ENCODE measurements around the gene KIRREL3. TPM values are rescaled to one million over a fixed set of nuclear protein-coding genes. Genes with fewer than 3 reads are reported as not detected.

Gene KIRREL3
- total and polyA plus RNA-seq, 5 donors from 2014 or later: not detected

GRCh38 chr11:126408901-126409619 is 591.5 kb downstream of the KIRREL3 start:
- Mint-ChIP-seq H3K27ac (no peak overlapping the region), H3K27me3 (no peaks in the 10 kb centered on the region), H3K4me3 (no peak overlapping the region), H3K4me1 (no peaks in the 10 kb centered on the region), H3K36me3 (peaks cover 16% of the 10 kb centered on the region), H3K9me3 (no peaks in the 10 kb centered on the region)
- Histone ChIP-seq H3K36me3 (ENCODE audit: control insufficient read depth, insufficient read depth, low read length) (no peaks in the 10 kb centered on the region), H3K4me3 (ENCODE audit: low read depth, low read length) (no peak overlapping the region), H3K27ac (ENCODE audit: insufficient read depth, low read length, poor library complexity, severe bottlenecking) (no peak overlapping the region), H3K4me1 (ENCODE audit: control insufficient read depth, insufficient read depth, low read length, poor library complexity, severe bottlenecking) (no peaks in the 10 kb centered on the region), H3K27me3 (ENCODE audit: control insufficient read depth, insufficient read depth, low read length) (no peaks in the 10 kb centered on the region), H3K9me3 (ENCODE audit: control insufficient read depth in 2 of 2, low read length in 2 of 2) (no peaks in the 10 kb centered on the region)
- no peak for ATAC-seq (ENCODE audit: low read depth in 2 of 2)
- DNase-seq: no peak

- no peaks in the 10 kb centered on the region for H3K36me3 ChIP-seq (ENCODE audit: control insufficient read depth, insufficient read depth, low read length)
Measured at GRCh38 chr11:126408496-126408895, 592.1 kb downstream of the KIRREL3 start.

GRCh38 chr11:126407682-126408288 is 592.8 kb downstream of the KIRREL3 start:
- H3K36me3 ChIP-seq (ENCODE audit: control insufficient read depth, insufficient read depth, low read length): no peaks in the 10 kb centered on the region
- H3K4me1 ChIP-seq (ENCODE audit: control insufficient read depth, insufficient read depth, low read length, poor library complexity, severe bottlenecking): no peaks in the 10 kb centered on the region
- ATAC-seq (ENCODE audit: low read depth in 2 of 2) (no peak), DNase-seq (no peak)
- Mint-ChIP-seq H3K9me3 (no peaks in the 10 kb centered on the region), H3K36me3 (peaks cover 16% of the 10 kb centered on the region), H3K4me1 (no peaks in the 10 kb centered on the region), H3K4me3 (no peak overlapping the region), H3K27ac (no peak overlapping the region), H3K27me3 (no peaks in the 10 kb centered on the region)
- no peaks in the 10 kb centered on the region for H3K27me3 ChIP-seq (ENCODE audit: control insufficient read depth, insufficient read depth, low read length)
- H3K4me3 ChIP-seq (ENCODE audit: low read depth, low read length): no peak overlapping the region
- no peak overlapping the region for H3K27ac ChIP-seq (ENCODE audit: insufficient read depth, low read length, poor library complexity, severe bottlenecking)
- H3K9me3 ChIP-seq (ENCODE audit: control insufficient read depth in 2 of 2, low read length in 2 of 2): no peaks in the 10 kb centered on the region

More at GRCh38 chr11:126408496-126408895, 592.1 kb downstream of the KIRREL3 start:
- H3K4me1 Mint-ChIP-seq: no peaks in the 10 kb centered on the region
- Histone ChIP-seq H3K4me1 (ENCODE audit: control insufficient read depth, insufficient read depth, low read length, poor library complexity, severe bottlenecking) (no peaks in the 10 kb centered on the region), H3K4me3 (ENCODE audit: low read depth, low read length) (no peak overlapping the region), H3K9me3 (ENCODE audit: control insufficient read depth in 2 of 2, low read length in 2 of 2) (no peaks in the 10 kb centered on the region), H3K27ac (ENCODE audit: insufficient read depth, low read length, poor library complexity, severe bottlenecking) (no peak overlapping the region), H3K27me3 (ENCODE audit: control insufficient read depth, insufficient read depth, low read length) (no peaks in the 10 kb centered on the region)
- H3K27me3 Mint-ChIP-seq: no peaks in the 10 kb centered on the region
- H3K4me3 Mint-ChIP-seq: no peak overlapping the region
- H3K9me3 Mint-ChIP-seq: no peaks in the 10 kb centered on the region
- DNase-seq: no peak
- no peak overlapping the region for H3K27ac Mint-ChIP-seq
- peaks cover 16% of the 10 kb centered on the region for H3K36me3 Mint-ChIP-seq
- no peak for ATAC-seq (ENCODE audit: low read depth in 2 of 2)

GRCh38 chr11:126407101-126407521 is 593.5 kb downstream of the KIRREL3 start:
- Mint-ChIP-seq H3K9me3 (no peaks in the 10 kb centered on the region), H3K27me3 (no peaks in the 10 kb centered on the region), H3K36me3 (peaks cover 13% of the 10 kb centered on the region), H3K27ac (no peak overlapping the region), H3K4me3 (no peak overlapping the region), H3K4me1 (no peaks in the 10 kb centered on the region)
- no peaks in the 10 kb centered on the region for H3K4me1 ChIP-seq (ENCODE audit: control insufficient read depth, insufficient read depth, low read length, poor library complexity, severe bottlenecking)
- no peaks in the 10 kb centered on the region for H3K36me3 ChIP-seq (ENCODE audit: control insufficient read depth, insufficient read depth, low read length)
- H3K9me3 ChIP-seq (ENCODE audit: control insufficient read depth in 2 of 2, low read length in 2 of 2): no peaks in the 10 kb centered on the region
- H3K27me3 ChIP-seq (ENCODE audit: control insufficient read depth, insufficient read depth, low read length): no peaks in the 10 kb centered on the region
- H3K4me3 ChIP-seq (ENCODE audit: low read depth, low read length): no peak overlapping the region
- DNase-seq (no peak), ATAC-seq (ENCODE audit: low read depth in 2 of 2) (no peak)
- no peak overlapping the region for H3K27ac ChIP-seq (ENCODE audit: insufficient read depth, low read length, poor library complexity, severe bottlenecking)

- Mint-ChIP-seq H3K4me3 (no peak overlapping the region), H3K36me3 (peaks cover 8% of the 10 kb centered on the region), H3K4me1 (no peaks in the 10 kb centered on the region), H3K27me3 (no peaks in the 10 kb centered on the region), H3K27ac (no peak overlapping the region), H3K9me3 (peaks cover 0 to 2% (median 0%) of the 10 kb centered on the region in 7 donors)
- H3K36me3 ChIP-seq (ENCODE audit: control insufficient read depth, insufficient read depth, low read length): no peaks in the 10 kb centered on the region
- ATAC-seq (ENCODE audit: low read depth in 2 of 2): no peak
- H3K4me1 ChIP-seq (ENCODE audit: control insufficient read depth, insufficient read depth, low read length, poor library complexity, severe bottlenecking): no peaks in the 10 kb centered on the region
- H3K9me3 ChIP-seq (ENCODE audit: control insufficient read depth in 2 of 2, low read length in 2 of 2): no peaks in the 10 kb centered on the region
- H3K4me3 ChIP-seq (ENCODE audit: low read depth, low read length): no peak overlapping the region
- no peak for DNase-seq
- H3K27ac ChIP-seq (ENCODE audit: insufficient read depth, low read length, poor library complexity, severe bottlenecking): no peak overlapping the region
- no peaks in the 10 kb centered on the region for H3K27me3 ChIP-seq (ENCODE audit: control insufficient read depth, insufficient read depth, low read length)
Measured at GRCh38 chr11:126406368-126406767, 594.2 kb downstream of the KIRREL3 start.

GRCh38 chr11:126405906-126406305 is 594.7 kb downstream of the KIRREL3 start:
- Mint-ChIP-seq H3K27ac (no peak overlapping the region), H3K36me3 (peaks cover 8% of the 10 kb centered on the region), H3K9me3 (peaks cover 0 to 2% (median 0%) of the 10 kb centered on the region in 7 donors), H3K4me1 (no peaks in the 10 kb centered on the region), H3K4me3 (no peak overlapping the region), H3K27me3 (no peaks in the 10 kb centered on the region)
- Histone ChIP-seq H3K27me3 (ENCODE audit: control insufficient read depth, insufficient read depth, low read length) (no peaks in the 10 kb centered on the region), H3K4me1 (ENCODE audit: control insufficient read depth, insufficient read depth, low read length, poor library complexity, severe bottlenecking) (no peaks in the 10 kb centered on the region), H3K36me3 (ENCODE audit: control insufficient read depth, insufficient read depth, low read length) (no peaks in the 10 kb centered on the region), H3K4me3 (ENCODE audit: low read depth, low read length) (no peak overlapping the region), H3K27ac (ENCODE audit: insufficient read depth, low read length, poor library complexity, severe bottlenecking) (no peak overlapping the region), H3K9me3 (ENCODE audit: control insufficient read depth in 2 of 2, low read length in 2 of 2) (no peaks in the 10 kb centered on the region)
- DNase-seq (no peak), ATAC-seq (ENCODE audit: low read depth in 2 of 2) (no peak)

- H3K9me3 Mint-ChIP-seq: peaks cover 0 to 2% (median 0%) of the 10 kb centered on the region in 7 donors
- H3K27ac ChIP-seq (ENCODE audit: insufficient read depth, low read length, poor library complexity, severe bottlenecking): no peak overlapping the region
- no peaks in the 10 kb centered on the region for H3K27me3 Mint-ChIP-seq
Measured at GRCh38 chr11:126405374-126405773, 595.2 kb downstream of the KIRREL3 start.

GRCh38 chr11:126404367-126404766 is 596.2 kb downstream of the KIRREL3 start:
- no peak overlapping the region for H3K4me3 ChIP-seq (ENCODE audit: low read depth, low read length)
- H3K4me3 Mint-ChIP-seq: no peak overlapping the region
- no peak overlapping the region for H3K27ac Mint-ChIP-seq
- H3K36me3 Mint-ChIP-seq: peaks cover 5% of the 10 kb centered on the region
- DNase-seq (no peak), ATAC-seq (ENCODE audit: low read depth in 2 of 2) (no peak)
- H3K4me1 Mint-ChIP-seq: no peaks in the 10 kb centered on the region
- peaks cover 0 to 2% (median 0%) of the 10 kb centered on the region in 7 donors for H3K9me3 Mint-ChIP-seq
- H3K27me3 Mint-ChIP-seq: no peaks in the 10 kb centered on the region
- H3K27me3 ChIP-seq (ENCODE audit: control insufficient read depth, insufficient read depth, low read length): no peaks in the 10 kb centered on the region
- no peak overlapping the region for H3K27ac ChIP-seq (ENCODE audit: insufficient read depth, low read length, poor library complexity, severe bottlenecking)
- H3K36me3 ChIP-seq (ENCODE audit: control insufficient read depth, insufficient read depth, low read length): no peaks in the 10 kb centered on the region
- no peaks in the 10 kb centered on the region for H3K4me1 ChIP-seq (ENCODE audit: control insufficient read depth, insufficient read depth, low read length, poor library complexity, severe bottlenecking)
- no peaks in the 10 kb centered on the region for H3K9me3 ChIP-seq (ENCODE audit: control insufficient read depth in 2 of 2, low read length in 2 of 2)

More at GRCh38 chr11:126405374-126405773, 595.2 kb downstream of the KIRREL3 start:
- Mint-ChIP-seq H3K4me1 (no peaks in the 10 kb centered on the region), H3K36me3 (peaks cover 8% of the 10 kb centered on the region), H3K4me3 (no peak overlapping the region), H3K27ac (no peak overlapping the region)
- no peaks in the 10 kb centered on the region for H3K4me1 ChIP-seq (ENCODE audit: control insufficient read depth, insufficient read depth, low read length, poor library complexity, severe bottlenecking)
- H3K9me3 ChIP-seq (ENCODE audit: control insufficient read depth in 2 of 2, low read length in 2 of 2): no peaks in the 10 kb centered on the region
- H3K27me3 ChIP-seq (ENCODE audit: control insufficient read depth, insufficient read depth, low read length): no peaks in the 10 kb centered on the region
- no peak overlapping the region for H3K4me3 ChIP-seq (ENCODE audit: low read depth, low read length)
- ATAC-seq (ENCODE audit: low read depth in 2 of 2): no peak
- DNase-seq: no peak
- no peaks in the 10 kb centered on the region for H3K36me3 ChIP-seq (ENCODE audit: control insufficient read depth, insufficient read depth, low read length)
